ENCODE data around the gene ICAM4. TPM values are rescaled to one million over a fixed set of nuclear protein-coding genes. Genes with fewer than 3 reads are reported as not detected.
A peak's percentile ranks its signal among the peaks of the same experiment; 100 is the strongest.

Gene ICAM4
- total RNA-seq, 3 donors from 2014 or later (not counting 1 experiment from before 2014, with no cell fraction given) = 1.3 to 3.6 (median 3.0) TPM

DNA sequence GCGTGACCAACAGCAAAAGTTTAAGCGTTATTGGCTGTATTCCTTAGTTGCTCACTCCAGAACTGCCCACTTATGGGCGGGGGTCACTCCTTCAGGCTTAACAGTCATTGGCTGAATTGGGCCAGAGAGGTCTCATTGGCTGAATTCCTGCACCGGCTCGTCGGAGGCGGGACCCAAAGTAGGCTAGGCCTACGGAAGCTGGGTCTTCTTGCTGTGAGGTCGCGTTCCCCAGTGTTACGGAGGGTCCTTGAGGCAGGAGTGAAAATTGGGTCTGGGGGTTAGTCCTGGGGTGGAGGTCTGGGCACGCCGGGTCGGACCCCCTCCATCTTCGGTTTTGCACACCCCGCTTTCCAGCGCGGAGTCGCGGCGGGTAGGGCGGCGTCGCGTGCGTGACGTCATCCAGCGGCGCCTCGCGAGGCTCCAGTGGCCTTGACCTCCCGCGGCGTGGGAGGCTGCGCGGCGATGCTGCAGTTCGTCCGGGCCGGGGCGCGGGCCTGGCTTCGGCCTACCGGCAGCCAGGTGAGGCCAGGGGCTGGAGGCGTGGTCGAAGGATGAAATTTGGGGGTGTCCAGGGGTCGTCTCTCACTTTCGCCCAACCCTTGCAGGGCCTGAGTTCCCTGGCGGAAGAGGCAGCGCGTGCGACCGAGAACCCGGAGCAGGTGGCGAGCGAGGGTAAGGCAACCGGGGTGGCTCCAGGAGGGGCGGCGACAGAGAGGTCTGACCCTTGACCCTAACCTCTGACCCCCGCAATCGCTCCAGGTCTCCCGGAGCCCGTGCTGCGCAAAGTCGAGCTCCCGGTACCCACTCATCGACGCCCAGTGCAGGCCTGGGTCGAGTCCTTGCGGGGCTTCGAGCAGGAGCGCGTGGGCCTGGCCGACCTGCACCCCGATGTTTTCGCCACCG, 34.7 kb upstream of the ICAM4 start, which contains the start of gene MRPL4:
Gene MRPL4 (plus strand): TSS at position 423 of the 903 bp plus-strand sequence. CDS start 40 bp downstream, at position 463.
- no peaks in the 10 kb centered on the region for H3K27me3 ChIP-seq (ENCODE audit: control insufficient read depth, insufficient read depth, low read length)
- peaks cover 17% of the 10 kb centered on the region for H3K36me3 ChIP-seq (ENCODE audit: control insufficient read depth, insufficient read depth, low read length)
- no peaks in the 10 kb centered on the region for H3K9me3 ChIP-seq (ENCODE audit: control insufficient read depth, insufficient read depth, low read length)
- peak within 1 kb of the TSS; percentile 75 for H3K27ac ChIP-seq (ENCODE audit: low read length)
- TF ChIP-seq, protein P1, sequence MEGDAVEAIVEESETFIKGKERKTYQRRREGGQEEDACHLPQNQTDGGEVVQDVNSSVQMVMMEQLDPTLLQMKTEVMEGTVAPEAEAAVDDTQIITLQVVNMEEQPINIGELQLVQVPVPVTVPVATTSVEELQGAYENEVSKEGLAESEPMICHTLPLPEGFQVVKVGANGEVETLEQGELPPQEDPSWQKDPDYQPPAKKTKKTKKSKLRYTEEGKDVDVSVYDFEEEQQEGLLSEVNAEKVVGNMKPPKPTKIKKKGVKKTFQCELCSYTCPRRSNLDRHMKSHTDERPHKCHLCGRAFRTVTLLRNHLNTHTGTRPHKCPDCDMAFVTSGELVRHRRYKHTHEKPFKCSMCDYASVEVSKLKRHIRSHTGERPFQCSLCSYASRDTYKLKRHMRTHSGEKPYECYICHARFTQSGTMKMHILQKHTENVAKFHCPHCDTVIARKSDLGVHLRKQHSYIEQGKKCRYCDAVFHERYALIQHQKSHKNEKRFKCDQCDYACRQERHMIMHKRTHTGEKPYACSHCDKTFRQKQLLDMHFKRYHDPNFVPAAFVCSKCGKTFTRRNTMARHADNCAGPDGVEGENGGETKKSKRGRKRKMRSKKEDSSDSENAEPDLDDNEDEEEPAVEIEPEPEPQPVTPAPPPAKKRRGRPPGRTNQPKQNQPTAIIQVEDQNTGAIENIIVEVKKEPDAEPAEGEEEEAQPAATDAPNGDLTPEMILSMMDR (IDR thresholded peaks at IDR 0.05) = no peak
- H3K27ac Mint-ChIP-seq = peak within 1 kb of the TSS; percentile 90 to 93
- intact Hi-C loops (cut with micrococcal nuclease) = loop anchor here (5.0 kb wide), 1 partner anchor 135 kb away; the partner anchor contains the start of gene EIF3G
- H3K4me3 ChIP-seq (ENCODE audit: low read length) = peak within 1 kb of the TSS; percentile 96
- H3K36me3 Mint-ChIP-seq = peaks cover under 1% of the 10 kb centered on the region
- peaks cover 0 to 33% of the 10 kb centered on the region in 2 donors for H3K4me1 Mint-ChIP-seq
- H3K4me1 ChIP-seq (ENCODE audit: control insufficient read depth, insufficient read depth, low read length) = peaks cover 20% of the 10 kb centered on the region
- WGBS (ENCODE audit: insufficient coverage) = under 1% methylated on average over 77 of the region's 77 CpGs
- no peaks in the 10 kb centered on the region for H3K9me3 Mint-ChIP-seq
- DNase-seq (peak; percentile 93 to 98), ATAC-seq (peak; percentile 95 to 99 (median 95))
- H3K4me3 Mint-ChIP-seq = peak within 1 kb of the TSS; percentile 95
- no peaks in the 10 kb centered on the region for H3K27me3 Mint-ChIP-seq (ENCODE audit: low read depth in 2 of 2)

DNA sequence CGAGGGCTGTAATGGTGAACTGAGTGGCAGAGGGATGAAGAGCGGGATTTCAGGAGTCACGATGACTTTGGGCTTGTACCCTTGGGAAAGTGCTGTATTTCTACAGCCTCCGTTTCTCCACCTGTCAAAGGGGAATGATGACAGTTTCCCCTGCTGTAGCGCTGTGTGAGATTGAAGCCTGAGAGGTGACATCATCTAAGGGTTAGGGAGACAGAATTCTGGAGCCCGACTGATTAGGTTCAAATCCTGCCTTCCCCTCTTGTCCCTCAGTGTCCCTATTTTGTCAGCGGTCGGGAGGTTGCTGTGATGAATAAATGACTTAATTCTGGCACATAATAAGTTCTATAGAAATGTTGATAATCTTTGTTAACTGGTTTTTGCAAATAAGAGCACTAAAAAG, 34.0 kb upstream of the ICAM4 start:
- no peaks in the 10 kb centered on the region for H3K27me3 Mint-ChIP-seq (ENCODE audit: low read depth in 2 of 2)
- H3K4me1 ChIP-seq (ENCODE audit: control insufficient read depth, insufficient read depth, low read length) = peaks cover 20% of the 10 kb centered on the region
- H3K4me3 Mint-ChIP-seq = peak overlapping the region; percentile 95
- no peak overlapping the region for H3K27ac ChIP-seq (ENCODE audit: low read length)
- H3K36me3 ChIP-seq (ENCODE audit: control insufficient read depth, insufficient read depth, low read length) = peaks cover 24% of the 10 kb centered on the region
- DNase-seq = no peak
- WGBS (ENCODE audit: insufficient coverage) = 34% methylated on average over 8 of the region's 8 CpGs
- H3K27ac Mint-ChIP-seq = peak overlapping the region; percentile 90 to 93
- H3K27me3 ChIP-seq (ENCODE audit: control insufficient read depth, insufficient read depth, low read length) = no peaks in the 10 kb centered on the region
- H3K4me3 ChIP-seq (ENCODE audit: low read length) = peak overlapping the region; percentile 96
- H3K9me3 ChIP-seq (ENCODE audit: control insufficient read depth, insufficient read depth, low read length) = no peaks in the 10 kb centered on the region
- H3K4me1 Mint-ChIP-seq = peaks cover 0 to 33% of the 10 kb centered on the region in 2 donors
- intact Hi-C loops (cut with micrococcal nuclease) = loop anchor here (5.0 kb wide), 1 partner anchor 135 kb away; the partner anchor contains the start of gene EIF3G
- no peak for ATAC-seq
- TF ChIP-seq, protein P1 (IDR thresholded peaks at IDR 0.05) = no peak
- peaks cover 8% of the 10 kb centered on the region for H3K36me3 Mint-ChIP-seq
- H3K9me3 Mint-ChIP-seq = no peaks in the 10 kb centered on the region

DNA sequence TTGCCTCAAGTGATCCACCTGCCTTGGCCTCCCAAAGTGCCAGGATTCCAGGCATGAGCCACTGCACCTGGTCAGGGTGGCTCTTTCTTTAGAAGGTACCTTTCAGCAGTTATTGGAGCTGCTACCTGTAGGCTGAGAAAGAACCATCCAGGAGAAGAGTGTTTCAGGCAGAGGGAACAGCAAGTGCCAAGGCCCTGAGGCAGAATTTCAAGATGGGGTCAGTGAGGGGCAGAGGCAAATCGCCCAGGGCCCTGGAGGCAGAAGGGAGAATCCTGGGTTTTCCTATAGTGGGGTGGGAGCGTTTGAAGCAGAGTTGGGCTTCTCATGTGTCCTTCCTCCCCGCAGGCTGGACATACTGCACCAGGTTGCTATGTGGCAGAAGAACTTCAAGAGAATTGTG, 32.5 kb upstream of the ICAM4 start:
- DNase-seq (no peak), ATAC-seq (no peak)
- H3K4me1 ChIP-seq (ENCODE audit: control insufficient read depth, insufficient read depth, low read length) = peaks cover 23% of the 10 kb centered on the region
- no peak overlapping the region for H3K4me3 ChIP-seq (ENCODE audit: low read length)
- no peak overlapping the region for H3K4me3 Mint-ChIP-seq
- no peaks in the 10 kb centered on the region for H3K27me3 ChIP-seq (ENCODE audit: control insufficient read depth, insufficient read depth, low read length)
- H3K4me1 Mint-ChIP-seq = peaks cover 0 to 33% of the 10 kb centered on the region in 2 donors
- H3K36me3 ChIP-seq (ENCODE audit: control insufficient read depth, insufficient read depth, low read length) = peaks cover 36% of the 10 kb centered on the region
- no peaks in the 10 kb centered on the region for H3K27me3 Mint-ChIP-seq (ENCODE audit: low read depth in 2 of 2)
- no peaks in the 10 kb centered on the region for H3K9me3 ChIP-seq (ENCODE audit: control insufficient read depth, insufficient read depth, low read length)
- intact Hi-C loops (cut with micrococcal nuclease) = loop anchor here (5.0 kb wide), 1 partner anchor 137 kb away; the partner anchor contains the start of gene EIF3G
- no peak overlapping the region for H3K27ac Mint-ChIP-seq
- no peaks in the 10 kb centered on the region for H3K9me3 Mint-ChIP-seq
- 96% methylated on average over 3 of the region's 3 CpGs for WGBS (ENCODE audit: insufficient coverage)
- TF ChIP-seq, protein P1 (IDR thresholded peaks at IDR 0.05) = no peak
- H3K27ac ChIP-seq (ENCODE audit: low read length) = no peak overlapping the region
- H3K36me3 Mint-ChIP-seq = peaks cover 9% of the 10 kb centered on the region

All from natural killer cell (primary cell).